ENCODE results near the gene UGT2B17.

- TF ChIP-seq MTA2 (IDR thresholded peaks at IDR 0.05; ENCODE audit: low read depth), result no peak
- TF ChIP-seq TARDBP (IDR thresholded peaks at IDR 0.05; ENCODE audit: borderline replicate concordance), result no peak
These were observed 57.2 kb downstream of the UGT2B17 start for GRCh38 chr4:68518889-68519288.
